Measurements from ENCODE around the gene C21orf58.
A peak's percentile ranks its signal among the peaks of the same experiment; 100 is the strongest.

C21orf58 gene

GRCh38 chr21:46347203-46347550 lies 23.5 kb upstream of the C21orf58 start:
- no peak for DNase-seq (ENCODE audit: insufficient read length, low spot score)
- FAIRE-seq, result no peak

DNA sequence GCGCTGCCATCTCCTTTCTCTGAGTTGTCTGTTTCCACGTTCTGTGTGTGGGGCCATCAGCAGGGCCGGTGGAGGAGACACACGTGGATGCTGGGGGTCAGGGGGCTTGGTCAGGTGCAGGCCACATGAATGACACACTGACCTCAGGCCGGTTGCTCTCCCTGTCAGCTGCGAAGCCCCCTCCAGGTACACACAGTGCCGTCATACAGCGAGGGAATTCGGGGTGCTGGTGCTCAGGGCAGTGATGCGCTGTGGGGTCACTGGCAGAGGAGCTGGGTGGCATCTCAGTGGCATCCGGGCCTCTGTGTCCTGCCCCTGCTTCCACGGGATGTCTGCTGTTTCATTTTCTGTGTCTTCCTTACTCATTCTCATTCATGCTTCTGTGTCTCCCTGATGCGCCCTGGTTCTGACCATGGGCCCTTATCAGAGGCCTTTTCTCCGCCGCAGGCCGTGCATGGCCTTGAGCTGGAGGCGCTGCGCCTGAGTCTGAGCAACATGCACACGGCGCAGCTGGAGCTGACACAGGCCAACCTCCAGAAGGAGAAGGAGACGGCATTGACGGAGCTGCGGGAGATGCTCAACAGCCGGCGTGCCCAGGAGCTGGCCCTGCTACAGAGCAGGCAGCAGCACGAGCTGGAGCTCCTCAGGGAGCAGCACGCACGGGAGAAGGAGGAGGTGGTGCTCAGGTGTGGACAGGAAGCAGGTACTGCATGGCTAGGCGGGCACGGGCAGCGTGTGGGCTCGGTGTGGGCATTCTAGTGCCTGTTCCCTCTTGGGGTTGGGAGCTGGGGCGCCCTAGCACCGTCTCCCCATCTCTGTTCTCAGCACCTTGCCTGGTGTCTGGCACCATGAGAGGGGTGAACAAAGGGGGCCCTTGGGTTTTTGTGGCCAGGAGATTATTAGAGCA lies 22.9 kb upstream of the C21orf58 start:
- DNase-seq (ENCODE audit: insufficient read length, low spot score) (no peak), FAIRE-seq (no peak)
- TF ChIP-seq POLR2AphosphoS5 (IDR thresholded peaks at IDR 0.05; ENCODE audit: low read depth, low read length) (no peak), POU2F2 (IDR thresholded peaks at IDR 0.05; ENCODE audit: low read depth, low read length) (no peak), PAX5 (IDR thresholded peaks at IDR 0.05; ENCODE audit: insufficient read depth, low read length, severe bottlenecking) (no peak), POLR2A (IDR thresholded peaks at IDR 0.05; ENCODE audit: low read depth, low read length) (no peak), SPI1 (IDR thresholded peaks at IDR 0.05; ENCODE audit: low read depth, low read length) (no peak), TAF1 (IDR thresholded peaks at IDR 0.05; ENCODE audit: low read depth, low read length) (no peak)

More at GRCh38 chr21:46347203-46347550, 23.5 kb upstream of the C21orf58 start:
- no peak for TF ChIP-seq POLR2AphosphoS5 (IDR thresholded peaks at IDR 0.05; ENCODE audit: low read depth, low read length)

- no peak for TF ChIP-seq TAF1 (IDR thresholded peaks at IDR 0.05; ENCODE audit: low read depth, low read length)
- TF ChIP-seq POLR2AphosphoS5 (IDR thresholded peaks at IDR 0.05; ENCODE audit: low read depth, low read length), result no peak
- TF ChIP-seq POU2F2 (IDR thresholded peaks at IDR 0.05; ENCODE audit: low read depth, low read length), result no peak
- no peak for TF ChIP-seq SPI1 (IDR thresholded peaks at IDR 0.05; ENCODE audit: low read depth, low read length)
- DNase-seq (ENCODE audit: insufficient read length, low spot score) (no peak), FAIRE-seq (no peak)
Observed at GRCh38 chr21:46345861-46346260, 22.2 kb upstream of the C21orf58 start.

- FAIRE-seq, result no peak
- no peak for DNase-seq (ENCODE audit: insufficient read length, low spot score)
- TF ChIP-seq PAX5 (IDR thresholded peaks at IDR 0.05; ENCODE audit: insufficient read depth, low read length, severe bottlenecking) (no peak), POU2F2 (IDR thresholded peaks at IDR 0.05; ENCODE audit: low read depth, low read length) (no peak), TAF1 (IDR thresholded peaks at IDR 0.05; ENCODE audit: low read depth, low read length) (no peak), POLR2A (IDR thresholded peaks at IDR 0.05; ENCODE audit: low read depth, low read length) (no peak), SPI1 (IDR thresholded peaks at IDR 0.05; ENCODE audit: low read depth, low read length) (no peak), POLR2AphosphoS5 (IDR thresholded peaks at IDR 0.05; ENCODE audit: low read depth, low read length) (no peak)
Observed at GRCh38 chr21:46344219-46344915, 20.7 kb upstream of the C21orf58 start.

DNA sequence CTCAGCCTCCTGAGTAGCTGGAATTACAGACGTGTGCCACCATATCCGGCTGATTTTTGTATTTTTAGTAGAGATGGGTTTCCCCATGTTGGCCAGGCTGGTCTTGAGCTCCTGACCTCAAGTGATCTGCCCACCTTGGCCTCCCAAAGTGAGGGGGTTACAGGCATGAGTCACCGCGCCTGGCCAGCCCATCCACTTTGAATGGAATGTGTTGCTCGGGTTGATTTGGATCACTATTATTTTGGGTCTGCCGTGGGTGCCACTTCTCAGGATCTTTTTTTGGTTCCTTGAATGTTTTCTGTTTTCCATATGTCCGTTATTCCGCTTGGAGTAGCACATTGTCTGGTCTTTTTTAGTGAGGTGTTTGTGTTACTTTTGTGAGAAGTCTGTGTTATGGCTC lies 17.3 kb upstream of the C21orf58 start:
- DNase-seq (ENCODE audit: insufficient read length, low spot score) (no peak), FAIRE-seq (no peak)
- TF ChIP-seq SPI1 (IDR thresholded peaks at IDR 0.05; ENCODE audit: low read depth, low read length), result no peak
- no peak for TF ChIP-seq PAX5 (IDR thresholded peaks at IDR 0.05; ENCODE audit: insufficient read depth, low read length, severe bottlenecking)
- TF ChIP-seq POLR2A (IDR thresholded peaks at IDR 0.05; ENCODE audit: low read depth, low read length), result no peak
- no peak for TF ChIP-seq POU2F2 (IDR thresholded peaks at IDR 0.05; ENCODE audit: low read depth, low read length)

DNA sequence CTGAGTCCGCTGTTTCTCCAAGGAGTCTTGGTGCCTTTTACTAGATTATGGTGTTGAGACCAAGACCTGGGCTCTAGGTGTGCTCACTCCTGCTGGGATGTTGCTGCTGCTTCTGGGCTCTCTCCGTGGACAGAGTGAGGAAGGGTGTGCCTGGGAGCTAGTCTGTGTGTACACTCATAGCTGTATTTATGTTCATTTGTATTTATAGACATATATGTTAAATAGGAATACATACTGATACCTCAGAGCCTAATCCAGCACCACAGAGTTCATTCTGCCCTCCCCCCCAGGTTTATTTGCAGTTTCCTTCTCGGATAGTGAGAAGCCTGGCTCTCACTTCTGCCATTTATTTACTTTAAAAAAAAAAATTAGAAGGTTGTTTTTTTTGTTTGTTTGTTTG lies 12.9 kb upstream of the C21orf58 start:
- TF ChIP-seq POLR2AphosphoS5 (IDR thresholded peaks at IDR 0.05; ENCODE audit: low read depth, low read length), result no peak
- TF ChIP-seq SPI1 (IDR thresholded peaks at IDR 0.05; ENCODE audit: low read depth, low read length), result no peak
- TF ChIP-seq POLR2A (IDR thresholded peaks at IDR 0.05; ENCODE audit: low read depth, low read length), result no peak
- no peak for TF ChIP-seq TAF1 (IDR thresholded peaks at IDR 0.05; ENCODE audit: low read depth, low read length)
- no peak for TF ChIP-seq PAX5 (IDR thresholded peaks at IDR 0.05; ENCODE audit: insufficient read depth, low read length, severe bottlenecking)
- TF ChIP-seq POU2F2 (IDR thresholded peaks at IDR 0.05; ENCODE audit: low read depth, low read length), result no peak
- no peak for DNase-seq (ENCODE audit: insufficient read length, low spot score)
- FAIRE-seq, result no peak

DNA sequence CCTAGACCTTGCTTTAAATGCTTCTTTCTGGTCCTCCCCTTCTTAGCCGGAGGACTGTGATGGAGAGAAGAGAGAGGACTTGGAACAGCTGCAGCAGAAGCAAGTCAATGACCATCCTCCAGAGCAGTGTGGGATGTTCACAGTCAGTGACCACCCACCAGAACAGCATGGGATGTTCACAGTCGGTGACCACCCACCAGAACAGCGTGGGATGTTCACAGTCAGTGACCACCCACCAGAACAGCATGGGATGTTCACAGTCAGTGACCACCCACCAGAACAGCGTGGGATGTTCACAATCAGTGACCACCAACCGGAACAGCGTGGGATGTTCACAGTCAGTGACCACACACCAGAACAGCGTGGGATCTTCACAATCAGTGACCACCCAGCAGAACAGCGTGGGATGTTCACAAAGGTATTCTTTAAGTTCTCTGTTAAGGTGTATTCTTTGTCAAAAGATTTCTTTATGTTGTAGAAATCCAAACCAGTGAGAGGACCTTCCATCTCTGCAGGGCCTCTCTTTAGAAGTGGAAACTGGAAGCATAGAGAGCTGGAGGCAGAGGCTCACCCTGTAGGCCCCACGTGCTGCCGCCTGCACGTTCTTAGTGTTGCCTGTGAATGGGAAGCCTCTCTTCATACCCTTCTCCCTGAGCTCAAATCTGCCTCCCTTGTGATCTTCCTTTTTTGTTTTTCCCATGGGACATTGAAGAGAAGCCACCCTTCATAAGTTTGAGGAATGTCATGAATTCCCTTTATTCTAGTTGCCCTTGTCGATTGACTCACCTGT lies 10.9 kb upstream of the C21orf58 start:
- TF ChIP-seq POLR2AphosphoS5 (IDR thresholded peaks at IDR 0.05; ENCODE audit: low read depth, low read length), result no peak
- no peak for TF ChIP-seq POLR2A (IDR thresholded peaks at IDR 0.05; ENCODE audit: low read depth, low read length)
- no peak for TF ChIP-seq POU2F2 (IDR thresholded peaks at IDR 0.05; ENCODE audit: low read depth, low read length)
- no peak for TF ChIP-seq TAF1 (IDR thresholded peaks at IDR 0.05; ENCODE audit: low read depth, low read length)
- no peak for TF ChIP-seq PAX5 (IDR thresholded peaks at IDR 0.05; ENCODE audit: insufficient read depth, low read length, severe bottlenecking)
- no peak for TF ChIP-seq SPI1 (IDR thresholded peaks at IDR 0.05; ENCODE audit: low read depth, low read length)
- peak; percentile 31 for FAIRE-seq
- no peak for DNase-seq (ENCODE audit: insufficient read length, low spot score)

DNA sequence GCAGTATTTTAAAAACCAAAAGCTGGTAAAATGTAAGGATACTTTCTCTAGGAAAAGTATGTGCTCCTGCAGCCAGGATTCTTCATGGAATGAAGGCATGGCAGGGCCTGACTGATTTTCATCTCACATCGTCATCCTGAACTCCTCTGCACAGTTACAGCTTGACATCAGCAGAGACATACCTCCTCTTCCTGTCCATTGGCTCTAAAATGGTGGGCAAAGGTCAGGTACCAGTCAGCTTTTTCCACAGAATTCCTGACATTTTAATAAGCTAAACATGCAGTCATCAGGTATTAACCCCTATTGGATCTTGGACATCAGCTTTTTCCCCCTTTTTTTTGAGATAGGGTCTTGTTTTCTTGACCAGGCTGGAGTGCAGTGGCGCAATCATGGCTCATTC lies 6.1 kb upstream of the C21orf58 start:
- FAIRE-seq, result no peak
- DNase-seq (ENCODE audit: insufficient read length, low spot score), result no peak
- TF ChIP-seq PAX5 (IDR thresholded peaks at IDR 0.05; ENCODE audit: insufficient read depth, low read length, severe bottlenecking) (no peak), POLR2A (IDR thresholded peaks at IDR 0.05; ENCODE audit: low read depth, low read length) (no peak), POLR2AphosphoS5 (IDR thresholded peaks at IDR 0.05; ENCODE audit: low read depth, low read length) (no peak), SPI1 (IDR thresholded peaks at IDR 0.05; ENCODE audit: low read depth, low read length) (no peak), TAF1 (IDR thresholded peaks at IDR 0.05; ENCODE audit: low read depth, low read length) (no peak), POU2F2 (IDR thresholded peaks at IDR 0.05; ENCODE audit: low read depth, low read length) (no peak)

DNA sequence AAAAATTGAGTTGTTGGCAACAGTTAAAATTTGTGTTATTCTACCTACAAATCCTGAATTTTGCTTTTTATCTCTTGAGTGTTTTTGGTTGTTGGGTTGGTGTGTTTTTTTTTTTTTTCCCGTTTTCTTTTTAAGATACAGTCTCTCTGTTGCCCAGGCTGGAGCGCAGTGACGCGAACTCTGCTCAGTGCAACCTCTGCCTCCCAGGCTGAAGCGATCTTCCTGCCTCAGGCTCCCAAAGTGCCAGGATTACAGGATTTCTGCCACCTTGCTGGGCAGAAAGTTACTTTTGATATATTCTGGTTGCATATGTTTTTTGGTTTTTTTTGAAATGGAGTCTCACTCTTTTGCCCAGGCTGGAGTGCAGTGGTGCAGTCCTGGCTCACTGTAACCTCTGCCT lies 4.5 kb upstream of the C21orf58 start:
- TF ChIP-seq POLR2A (IDR thresholded peaks at IDR 0.05; ENCODE audit: low read depth, low read length), result no peak
- no peak for TF ChIP-seq POLR2AphosphoS5 (IDR thresholded peaks at IDR 0.05; ENCODE audit: low read depth, low read length)
- TF ChIP-seq PAX5 (IDR thresholded peaks at IDR 0.05; ENCODE audit: insufficient read depth, low read length, severe bottlenecking), result no peak
- TF ChIP-seq TAF1 (IDR thresholded peaks at IDR 0.05; ENCODE audit: low read depth, low read length), result no peak
- TF ChIP-seq POU2F2 (IDR thresholded peaks at IDR 0.05; ENCODE audit: low read depth, low read length), result no peak
- no peak for TF ChIP-seq SPI1 (IDR thresholded peaks at IDR 0.05; ENCODE audit: low read depth, low read length)
- DNase-seq (ENCODE audit: insufficient read length, low spot score) (no peak), FAIRE-seq (no peak)
